Measurements from ENCODE around the gene SIK3. TPM values are rescaled to one million over a fixed set of nuclear protein-coding genes. Genes with fewer than 3 reads are reported as not detected.
"Not testable (repeated sequence)": the region's sequence is repeated elsewhere in the genome, so short reads cannot be mapped to it uniquely, and the experiment has no call there.

The SIK3 gene
- total RNA-seq, 1 donor = 25.7 TPM

- Histone ChIP-seq H3K4me3 (ENCODE audit: insufficient read depth, low read length) (no peak overlapping the region), H3K79me2 (ENCODE audit: insufficient read depth, low read length) (no peaks in the 10 kb centered on the region), H2AFZ (ENCODE audit: low read length) (no peak overlapping the region), H3K4me2 (ENCODE audit: insufficient read depth, low read length) (no peak overlapping the region), H3K4me1 (ENCODE audit: insufficient read depth, low read length) (no peaks in the 10 kb centered on the region), H4K20me1 (ENCODE audit: insufficient read depth, low read length) (no peaks in the 10 kb centered on the region), H3K36me3 (ENCODE audit: insufficient read depth, low read length) (no peaks in the 10 kb centered on the region), H3K27me3 (ENCODE audit: insufficient read depth, low read length) (no peaks in the 10 kb centered on the region), H3K27ac (ENCODE audit: low read depth, low read length) (no peak overlapping the region), H3K9me3 (ENCODE audit: low read depth, low read length) (no peaks in the 10 kb centered on the region)
- DNase-seq (ENCODE audit: insufficient read length, low spot score, missing footprints) = no peak
- no peak for TF ChIP-seq CTCF (IDR thresholded peaks at IDR 0.05; ENCODE audit: extremely low read depth, low read depth, low read length)
Measured at GRCh38 chr11:117134431-117134830, 36.2 kb upstream of the SIK3 start.

- no peak for DNase-seq (ENCODE audit: insufficient read length, low spot score, missing footprints)
- no peaks in the 10 kb centered on the region for H3K36me3 ChIP-seq (ENCODE audit: insufficient read depth, low read length)
Measured at GRCh38 chr11:117130879-117131278, 32.7 kb upstream of the SIK3 start.

GRCh38 chr11:117130396-117130795, 32.2 kb upstream of the SIK3 start:
- H3K4me1 ChIP-seq (ENCODE audit: insufficient read depth, low read length); H3K4me3 ChIP-seq (ENCODE audit: insufficient read depth, low read length); H3K27me3 ChIP-seq (ENCODE audit: insufficient read depth, low read length); H3K36me3 ChIP-seq (ENCODE audit: insufficient read depth, low read length); H3K4me2 ChIP-seq (ENCODE audit: insufficient read depth, low read length); H3K9me3 ChIP-seq (ENCODE audit: low read depth, low read length); H3K27ac ChIP-seq (ENCODE audit: low read depth, low read length); H4K20me1 ChIP-seq (ENCODE audit: insufficient read depth, low read length); H2AFZ ChIP-seq (ENCODE audit: low read length); DNase-seq (ENCODE audit: insufficient read length, low spot score, missing footprints); H3K79me2 ChIP-seq (ENCODE audit: insufficient read depth, low read length): not testable (repeated sequence)

More at GRCh38 chr11:117130879-117131278, 32.7 kb upstream of the SIK3 start:
- Histone ChIP-seq H3K4me2 (ENCODE audit: insufficient read depth, low read length) (no peak overlapping the region), H2AFZ (ENCODE audit: low read length) (no peak overlapping the region), H3K79me2 (ENCODE audit: insufficient read depth, low read length) (no peaks in the 10 kb centered on the region), H3K27ac (ENCODE audit: low read depth, low read length) (no peak overlapping the region), H3K9me3 (ENCODE audit: low read depth, low read length) (no peaks in the 10 kb centered on the region), H3K4me1 (ENCODE audit: insufficient read depth, low read length) (no peaks in the 10 kb centered on the region), H3K27me3 (ENCODE audit: insufficient read depth, low read length) (peaks cover 6% of the 10 kb centered on the region), H3K4me3 (ENCODE audit: insufficient read depth, low read length) (no peak overlapping the region), H4K20me1 (ENCODE audit: insufficient read depth, low read length) (no peaks in the 10 kb centered on the region)
- no peak for TF ChIP-seq CTCF (IDR thresholded peaks at IDR 0.05; ENCODE audit: extremely low read depth, low read depth, low read length)

GRCh38 chr11:117128289-117128688, 30.1 kb upstream of the SIK3 start:
- Histone ChIP-seq H4K20me1 (ENCODE audit: insufficient read depth, low read length) (no peaks in the 10 kb centered on the region), H3K27me3 (ENCODE audit: insufficient read depth, low read length) (peaks cover 6% of the 10 kb centered on the region), H2AFZ (ENCODE audit: low read length) (no peak overlapping the region), H3K9me3 (ENCODE audit: low read depth, low read length) (no peaks in the 10 kb centered on the region), H3K36me3 (ENCODE audit: insufficient read depth, low read length) (no peaks in the 10 kb centered on the region), H3K4me2 (ENCODE audit: insufficient read depth, low read length) (no peak overlapping the region), H3K4me1 (ENCODE audit: insufficient read depth, low read length) (no peaks in the 10 kb centered on the region), H3K4me3 (ENCODE audit: insufficient read depth, low read length) (no peak overlapping the region), H3K27ac (ENCODE audit: low read depth, low read length) (no peak overlapping the region), H3K79me2 (ENCODE audit: insufficient read depth, low read length) (no peaks in the 10 kb centered on the region)
- TF ChIP-seq CTCF (IDR thresholded peaks at IDR 0.05; ENCODE audit: extremely low read depth, low read depth, low read length) = no peak
- no peak for DNase-seq (ENCODE audit: insufficient read length, low spot score, missing footprints)

Data from osteoblast (primary cell).